Calu3 (cell line): ENCODE results near the gene PREX1. TPM values are rescaled to one million over a fixed set of nuclear protein-coding genes. Genes with fewer than 3 reads are reported as not detected.

Experiments used
- BruUV-seq: library from RNA; stranded (reverse); fragments of 400-500 nt; replicated peaks from 2 replicates; lab custom pipeline; 2021; lab: Mats Ljungman, UMichigan
- CTCF ChIA-PET: fragments of 300-600 bp; sonication (Branson Sonifier 250); formaldehyde crosslinking; loops from one replicate; lab custom pipeline; 2022; ENCODE audit warnings: antibody characterized with exemption; lab: Charles Lee
- DNase-seq: peaks from one replicate; pipeline ENCODE4 v3.0.0; 2022
- H3K27ac Mint-ChIP-seq: one replicate; pipeline ENCODE4 v1.8.0; 2022; ENCODE audit warnings: mixed read lengths; ENCODE audit not compliant: unreplicated experiment
- H3K27me3 Mint-ChIP-seq: one replicate; pipeline ENCODE4 v1.8.0; 2022; ENCODE audit warnings: mixed read lengths; ENCODE audit not compliant: unreplicated experiment
- H3K36me3 Mint-ChIP-seq: one replicate; pipeline ENCODE4 v1.8.0; 2022; ENCODE audit warnings: mild to moderate bottlenecking, moderate library complexity, mixed read lengths; ENCODE audit not compliant: insufficient read depth, unreplicated experiment
- H3K4me1 Mint-ChIP-seq: one replicate; pipeline ENCODE4 v1.8.0; 2022; ENCODE audit warnings: mild to moderate bottlenecking, low read depth, mixed read lengths; ENCODE audit not compliant: unreplicated experiment
- H3K4me3 Mint-ChIP-seq: one replicate; pipeline ENCODE4 v1.8.0; 2022; ENCODE audit warnings: mild to moderate bottlenecking, low read depth, moderate library complexity, mixed read lengths; ENCODE audit not compliant: unreplicated experiment
- H3K9me3 Mint-ChIP-seq: one replicate; pipeline ENCODE4 v1.8.0; 2022; ENCODE audit warnings: low read depth, mixed read lengths; ENCODE audit not compliant: unreplicated experiment
- intact Hi-C: fragments of 100-400 bp; cut with micrococcal nuclease; formaldehyde crosslinking; loops from one replicate; pipeline ENCODE4 v1.10.0; 2022; ENCODE audit not compliant: unreplicated experiment
- total RNA-seq: library from RNA; stranded (reverse); gene quantifications from 2 replicates; pipeline ENCODE4 v1.2.3, GENCODE V29; 2022
- TF ChIP-seq, protein P1 (sequence below): fragments of 200-600 bp; IDR thresholded peaks from one replicate; pipeline ENCODE4 v1.8.0; 2022; ENCODE audit warnings: antibody characterized with exemption; ENCODE audit not compliant: unreplicated experiment

Gene PREX1
- total RNA-seq, 1 experiment from 2014 or later = 0.31 TPM

DNA sequence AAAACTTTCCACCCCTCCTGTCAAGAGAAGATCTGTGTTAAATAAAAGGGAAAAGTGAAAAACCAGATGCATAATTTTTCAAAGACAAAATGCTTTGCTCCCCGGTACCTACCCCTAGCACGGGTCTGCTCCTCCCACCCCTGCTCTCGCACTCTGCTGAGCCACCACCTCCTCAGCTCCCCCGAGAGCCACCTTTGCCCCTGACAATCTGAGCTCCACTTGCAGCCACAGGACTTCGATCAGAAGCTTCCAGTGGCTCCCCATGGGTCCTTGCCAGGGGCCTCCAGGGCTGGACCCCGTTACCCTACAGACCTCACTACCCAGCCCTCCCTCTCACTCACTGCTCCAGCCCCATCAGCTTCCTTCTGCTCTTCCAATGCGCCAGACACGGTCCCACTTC lies 171.7 kb downstream of the PREX1 start:
- DNase-seq = no peak
- Mint-ChIP-seq H3K27ac (no peak overlapping the region), H3K4me3 (no peak overlapping the region), H3K27me3 (peaks cover 70% of the 10 kb centered on the region), H3K36me3 (peaks cover 4% of the 10 kb centered on the region), H3K9me3 (no peaks in the 10 kb centered on the region), H3K4me1 (peaks cover 11% of the 10 kb centered on the region)
- intact Hi-C loops = no loop called here
- CTCF ChIA-PET = interaction anchor here (0.6 to 3.1 kb wide), 3 partner anchors 224 to 327 kb away, joined by 4 to 120 read pairs (median 6); no protein-coding TSS in a partner anchor
- no TSS peak for BruUV-seq
- TF ChIP-seq, protein P1, sequence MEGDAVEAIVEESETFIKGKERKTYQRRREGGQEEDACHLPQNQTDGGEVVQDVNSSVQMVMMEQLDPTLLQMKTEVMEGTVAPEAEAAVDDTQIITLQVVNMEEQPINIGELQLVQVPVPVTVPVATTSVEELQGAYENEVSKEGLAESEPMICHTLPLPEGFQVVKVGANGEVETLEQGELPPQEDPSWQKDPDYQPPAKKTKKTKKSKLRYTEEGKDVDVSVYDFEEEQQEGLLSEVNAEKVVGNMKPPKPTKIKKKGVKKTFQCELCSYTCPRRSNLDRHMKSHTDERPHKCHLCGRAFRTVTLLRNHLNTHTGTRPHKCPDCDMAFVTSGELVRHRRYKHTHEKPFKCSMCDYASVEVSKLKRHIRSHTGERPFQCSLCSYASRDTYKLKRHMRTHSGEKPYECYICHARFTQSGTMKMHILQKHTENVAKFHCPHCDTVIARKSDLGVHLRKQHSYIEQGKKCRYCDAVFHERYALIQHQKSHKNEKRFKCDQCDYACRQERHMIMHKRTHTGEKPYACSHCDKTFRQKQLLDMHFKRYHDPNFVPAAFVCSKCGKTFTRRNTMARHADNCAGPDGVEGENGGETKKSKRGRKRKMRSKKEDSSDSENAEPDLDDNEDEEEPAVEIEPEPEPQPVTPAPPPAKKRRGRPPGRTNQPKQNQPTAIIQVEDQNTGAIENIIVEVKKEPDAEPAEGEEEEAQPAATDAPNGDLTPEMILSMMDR = no peak

DNA sequence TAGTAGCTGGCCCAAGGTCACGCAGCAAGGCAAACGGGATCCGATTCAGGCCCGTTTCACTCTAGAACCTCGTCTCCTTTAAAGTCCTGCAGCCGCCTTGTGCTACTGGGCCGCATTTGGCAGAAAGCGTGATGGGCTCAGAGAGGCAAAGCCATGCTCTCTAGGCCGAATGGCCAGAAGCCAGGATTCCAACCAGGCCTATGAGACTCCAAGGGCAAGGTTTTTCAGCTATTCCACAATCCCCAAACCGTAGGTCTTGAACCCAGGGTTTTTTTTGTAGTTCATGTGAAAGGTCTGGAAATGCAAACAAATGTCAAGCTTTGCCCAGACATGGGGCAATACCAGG lies 174.1 kb downstream of the PREX1 start:
- peaks cover 5% of the 10 kb centered on the region for H3K36me3 Mint-ChIP-seq
- TF ChIP-seq, protein P1 = no peak
- no peak for DNase-seq
- no peaks in the 10 kb centered on the region for H3K9me3 Mint-ChIP-seq
- CTCF ChIA-PET = interaction anchor here (0.7 kb wide), 2 partner anchors 342 to 1320 kb away, joined by 3 read pairs; no protein-coding TSS in a partner anchor
- H3K4me1 Mint-ChIP-seq = peaks cover 14% of the 10 kb centered on the region
- BruUV-seq = no TSS peak
- H3K27ac Mint-ChIP-seq = no peak overlapping the region
- no peak overlapping the region for H3K4me3 Mint-ChIP-seq
- peaks cover 60% of the 10 kb centered on the region for H3K27me3 Mint-ChIP-seq
- intact Hi-C loops = no loop called here

DNA sequence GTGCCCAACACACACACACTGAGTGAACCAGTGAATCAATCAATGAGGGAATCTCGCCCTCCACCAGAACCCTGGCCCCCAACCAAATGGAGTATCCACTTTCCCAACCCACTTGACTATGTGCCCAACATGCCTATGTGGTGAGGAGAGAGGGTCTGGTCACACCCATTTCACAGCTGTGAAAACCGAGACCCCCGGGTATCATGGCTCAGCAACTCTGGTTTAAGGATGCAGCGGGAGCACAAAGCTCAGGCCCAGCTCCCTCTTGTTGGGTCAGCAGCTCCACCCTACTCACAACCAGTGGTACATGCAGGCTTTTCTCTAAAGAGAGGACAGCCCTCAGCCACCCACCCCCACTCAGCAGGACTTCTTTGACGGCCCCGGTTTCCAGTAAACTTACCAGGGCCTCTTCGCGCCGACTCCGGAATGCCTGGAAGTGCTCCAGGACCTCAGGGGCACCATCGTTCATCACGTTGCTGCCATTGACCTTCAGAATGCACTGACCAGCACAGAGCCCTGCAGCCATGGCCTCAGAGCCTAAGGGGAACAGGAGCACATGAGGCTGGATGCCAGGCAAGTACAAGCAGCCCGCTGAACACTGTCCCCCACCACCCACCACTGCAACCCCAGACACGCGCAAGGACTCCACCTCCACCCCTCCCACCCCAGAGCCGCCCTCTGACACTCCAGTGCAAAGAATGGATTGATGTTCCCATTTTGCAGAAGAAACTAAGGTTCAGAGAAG lies 174.7 kb downstream of the PREX1 start:
- H3K9me3 Mint-ChIP-seq = no peaks in the 10 kb centered on the region
- TF ChIP-seq, protein P1 = no peak
- H3K4me3 Mint-ChIP-seq = no peak overlapping the region
- no peak overlapping the region for H3K27ac Mint-ChIP-seq
- CTCF ChIA-PET = interaction anchor here (0.7 kb wide), 1 partner anchor 341 kb away, joined by 3 read pairs; no protein-coding TSS in a partner anchor
- peaks cover 18% of the 10 kb centered on the region for H3K4me1 Mint-ChIP-seq
- no TSS peak for BruUV-seq
- DNase-seq = no peak
- H3K36me3 Mint-ChIP-seq = peaks cover 7% of the 10 kb centered on the region
- intact Hi-C loops = no loop called here
- peaks cover 60% of the 10 kb centered on the region for H3K27me3 Mint-ChIP-seq

DNA sequence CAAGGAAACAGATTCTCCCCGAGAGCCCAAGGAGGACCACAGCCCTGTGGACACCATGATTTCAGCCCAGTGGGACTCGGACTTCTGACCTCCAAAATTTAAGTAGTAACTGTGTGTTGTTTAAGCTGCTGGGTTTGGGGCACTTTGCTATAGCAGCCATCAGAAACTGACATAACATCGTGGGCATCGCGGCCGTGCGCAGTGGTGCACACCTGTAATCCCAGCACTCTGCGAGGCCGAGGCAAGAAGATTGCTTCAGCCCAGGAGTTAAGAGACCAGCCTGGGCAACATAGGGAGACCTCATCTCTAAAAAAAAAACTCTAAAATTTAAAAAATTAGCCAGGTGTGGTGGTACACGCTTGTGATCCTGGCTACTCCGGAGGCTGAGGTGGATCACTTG lies 175.8 kb downstream of the PREX1 start:
- TF ChIP-seq, protein P1 = no peak
- H3K4me3 Mint-ChIP-seq = no peak overlapping the region
- H3K9me3 Mint-ChIP-seq = no peaks in the 10 kb centered on the region
- H3K36me3 Mint-ChIP-seq = peaks cover 7% of the 10 kb centered on the region
- BruUV-seq = no TSS peak
- intact Hi-C loops = no loop called here
- no peak for DNase-seq
- H3K27ac Mint-ChIP-seq = no peak overlapping the region
- CTCF ChIA-PET = no interaction called here
- peaks cover 53% of the 10 kb centered on the region for H3K27me3 Mint-ChIP-seq
- peaks cover 11% of the 10 kb centered on the region for H3K4me1 Mint-ChIP-seq
